GM10248 (cell line): ENCODE measurements around the gene HOXB13.

Source experiments
- CTCF ChIA-PET: fragments of 300-600 bp; sonication (Branson Sonifier 250); formaldehyde crosslinking; extraction: SDS; loops from one replicate; lab custom pipeline; 2021; ENCODE audit warnings: antibody characterized with exemption; lab: Yijun Ruan, JAX
- POLR2A ChIA-PET: fragments of 350-650 bp; sonication (Branson Sonifier 250); formaldehyde crosslinking; extraction: SDS; loops from one replicate; lab custom pipeline; 2020; ENCODE audit warnings: antibody characterized with exemption; lab: Yijun Ruan, JAX
- DNase-seq: peaks from one replicate; pipeline ENCODE4 v3.0.0; 2012; ENCODE audit errors: extremely low spot score
- CTCF ChIP-seq: IDR thresholded peaks from 2 replicates; pipeline ENCODE4 v1.5.1; 2012; ENCODE audit warnings: mild to moderate bottlenecking, low read depth; ENCODE audit errors: extremely low read depth, missing control alignments, control extremely low read depth

Gene HOXB13

GRCh38 chr17:48754500-48755261 lies 26.1 kb upstream of the HOXB13 start:
- DNase-seq, result no peak
- POLR2A ChIA-PET, result no interaction called here
- TF ChIP-seq CTCF, result no peak
- CTCF ChIA-PET, result interaction anchor here (1.3 to 1.5 kb wide), 2 partner anchors 9 to 31 kb away, joined by 3 to 4 read pairs; partner anchors contain the start of gene PRAC2

GRCh38 chr17:48753794-48754499 lies 25.4 kb upstream of the HOXB13 start:
- POLR2A ChIA-PET, result no interaction called here
- CTCF ChIA-PET, result interaction anchor here (0.8 to 1.5 kb wide), 2 partner anchors 9 to 30 kb away, joined by 3 read pairs; no protein-coding TSS in a partner anchor
- TF ChIP-seq CTCF, result no peak
- DNase-seq, result no peak

- TF ChIP-seq CTCF, result no peak
- ChIA-PET CTCF (interaction anchor here (0.8 to 2.2 kb wide), 3 partner anchors 27 to 126 kb away, joined by 3 to 8 read pairs (median 6); no protein-coding TSS in a partner anchor), POLR2A (no interaction called here)
- no peak for DNase-seq
These were observed 24.1 kb upstream of the HOXB13 start for GRCh38 chr17:48752399-48753288.

DNA sequence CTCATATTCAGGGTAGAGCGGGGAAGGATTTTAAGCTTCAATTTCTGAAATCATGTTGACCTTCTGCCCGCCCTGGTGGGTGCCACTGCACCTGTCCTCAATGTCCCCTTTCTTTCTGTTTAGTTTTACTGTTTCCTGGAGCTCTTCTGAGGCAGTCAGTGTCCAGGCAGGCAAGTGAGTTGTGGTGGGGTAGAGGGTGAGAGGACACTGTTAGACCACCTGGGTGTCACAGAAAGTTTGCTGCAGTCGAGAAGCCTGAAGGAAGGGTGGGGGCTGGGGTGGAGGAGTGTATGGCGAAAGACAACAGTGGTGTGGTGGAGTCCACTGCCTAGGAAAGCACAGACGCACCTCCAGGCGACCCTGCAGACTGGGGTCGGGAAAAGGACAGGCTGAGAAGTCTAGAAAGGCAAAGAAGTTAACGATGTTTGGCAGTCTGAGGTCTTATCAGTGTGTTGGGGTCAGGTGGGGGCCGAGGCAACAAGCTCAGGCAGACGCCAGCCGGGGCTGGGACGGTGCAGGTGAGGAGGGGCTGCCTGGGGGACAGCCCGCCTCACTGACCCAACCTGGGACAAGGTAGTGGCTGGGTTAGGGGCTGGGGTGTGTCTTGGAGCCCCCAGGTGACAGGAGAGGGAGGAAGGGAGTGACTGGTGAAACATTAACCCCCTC lies 23.3 kb upstream of the HOXB13 start:
- CTCF ChIA-PET, result interaction anchor here (0.7 to 2.2 kb wide), 7 partner anchors 14 to 127 kb away, joined by 3 to 8 read pairs (median 5); no protein-coding TSS in a partner anchor
- POLR2A ChIA-PET, result interaction anchor here (0.6 kb wide), 1 partner anchor 21 kb away, joined by 3 read pairs; no protein-coding TSS in a partner anchor
- no peak for DNase-seq
- TF ChIP-seq CTCF, result no peak

DNA sequence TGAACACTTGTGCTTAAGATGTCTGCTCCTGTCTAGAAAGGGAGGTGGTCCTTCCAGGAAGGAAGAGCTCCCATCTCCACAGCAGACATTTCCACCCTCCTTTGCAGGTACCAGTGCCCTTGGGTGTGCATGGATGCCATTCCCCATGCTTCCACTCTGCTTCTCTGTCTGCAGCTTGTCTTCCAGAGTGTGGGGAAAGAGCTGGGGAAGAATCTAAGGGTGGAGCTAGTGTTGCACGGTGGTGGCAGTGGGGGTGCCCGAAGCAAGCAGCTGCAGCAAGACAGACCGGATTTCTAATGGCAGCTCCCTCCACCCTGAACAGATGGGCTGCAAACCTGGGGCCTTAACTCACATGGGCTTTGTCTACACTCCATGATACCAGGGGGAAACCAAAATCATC lies 22.6 kb upstream of the HOXB13 start:
- CTCF ChIA-PET, result interaction anchor here (0.7 to 2.2 kb wide), 7 partner anchors 13 to 128 kb away, joined by 3 to 8 read pairs (median 5); no protein-coding TSS in a partner anchor
- POLR2A ChIA-PET, result interaction anchor here (0.6 kb wide), 1 partner anchor 20 kb away, joined by 3 read pairs; no protein-coding TSS in a partner anchor
- no peak for DNase-seq
- no peak for TF ChIP-seq CTCF
